NOMO-1 treated with DMSO at 0.1 percent for 48 hours (cell line): ENCODE results near the gene CCNI.

Source experiments
- DNase-seq: peaks from one replicate; lab custom pipeline; 2025; ENCODE audit not compliant: unreplicated experiment; lab: John Stamatoyannopoulos, UW

The CCNI gene

DNA sequence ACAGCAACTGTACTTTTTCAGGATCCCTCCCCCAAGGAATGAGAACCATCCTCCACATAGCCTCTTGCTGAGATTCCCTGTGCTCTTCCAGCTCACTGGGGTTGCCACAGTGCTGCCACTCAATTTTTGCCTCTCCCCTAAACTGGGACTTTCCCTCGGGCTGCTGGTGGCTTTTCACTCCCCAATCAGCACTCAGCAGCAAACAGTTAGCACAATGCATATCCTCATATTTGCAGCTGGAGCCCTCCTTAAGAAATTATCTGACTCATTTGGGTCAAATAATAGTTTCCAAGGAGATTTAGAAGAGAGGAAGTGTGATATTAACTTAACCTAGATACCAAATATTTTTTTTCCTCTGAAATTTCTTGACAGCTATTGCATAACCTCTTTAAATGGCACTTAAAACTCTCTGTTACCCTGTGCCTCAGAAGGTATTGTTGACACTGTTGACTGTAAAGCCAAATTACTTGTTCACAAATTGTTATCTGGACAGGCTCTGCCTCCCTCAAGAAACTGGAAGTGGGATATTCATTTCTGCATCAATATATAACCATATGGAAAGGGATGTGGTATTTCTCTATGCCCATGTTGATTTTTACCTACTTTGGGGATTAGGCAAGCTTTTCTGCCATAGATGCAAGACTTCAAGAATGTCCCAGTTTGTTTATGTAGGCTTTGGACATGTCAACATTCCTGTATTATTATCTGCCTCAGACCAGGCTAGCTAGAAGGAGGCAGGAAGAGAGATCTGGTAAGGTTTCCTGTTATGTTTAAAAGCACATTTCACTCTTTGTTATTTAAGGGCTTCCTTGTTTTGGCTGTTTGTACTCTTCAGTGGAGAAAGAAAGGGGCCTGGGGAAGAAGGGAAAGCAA, 68.2 kb downstream of the CCNI start:
- DNase-seq = peak; percentile 81

DNA sequence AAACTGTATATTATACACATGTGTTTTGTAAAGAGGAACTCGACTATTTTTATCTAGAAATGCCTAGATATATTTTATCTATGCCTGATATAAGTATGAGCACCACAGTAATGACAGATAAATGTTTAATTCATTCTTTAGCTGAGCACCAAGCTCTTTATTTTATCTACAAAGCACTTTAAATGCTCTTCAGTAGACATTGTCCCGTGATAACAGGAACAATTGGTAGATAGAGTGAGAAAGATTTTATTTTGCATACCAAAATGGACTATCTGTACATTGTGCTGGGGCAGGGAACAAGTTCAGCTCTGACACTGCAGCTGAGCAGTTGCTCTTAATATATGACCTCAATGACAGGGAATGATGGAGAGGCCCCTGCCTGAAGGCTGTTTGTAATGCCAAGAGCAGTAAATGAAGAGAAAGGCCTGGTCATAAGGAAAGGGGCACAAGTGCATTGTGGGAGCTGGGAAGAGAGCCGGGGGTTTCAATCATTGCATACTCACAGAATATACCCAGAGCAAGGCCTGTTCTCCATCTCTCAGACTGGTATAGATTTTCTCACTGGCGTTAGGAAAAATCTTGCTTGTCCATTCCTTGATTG, 68.9 kb downstream of the CCNI start:
- DNase-seq = no peak

DNA sequence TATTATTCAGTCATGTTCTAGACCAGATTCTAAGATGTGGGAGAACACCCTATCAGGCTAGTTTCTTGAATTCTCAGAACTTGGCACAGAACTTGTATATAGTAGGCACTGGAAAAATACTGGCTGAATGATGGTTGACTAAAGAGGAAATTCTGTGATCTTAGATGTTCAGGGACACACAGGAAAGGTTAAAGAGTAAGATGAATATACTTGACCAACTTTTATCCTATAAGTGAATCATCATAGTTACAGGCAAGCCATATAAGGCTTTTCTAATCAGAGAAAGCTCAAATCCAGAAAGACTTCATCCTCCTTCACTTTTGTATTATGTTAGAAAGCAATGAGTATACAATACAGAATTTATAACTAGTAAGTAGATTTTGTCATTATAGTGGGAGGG, 72.4 kb downstream of the CCNI start:
- no peak for DNase-seq

DNA sequence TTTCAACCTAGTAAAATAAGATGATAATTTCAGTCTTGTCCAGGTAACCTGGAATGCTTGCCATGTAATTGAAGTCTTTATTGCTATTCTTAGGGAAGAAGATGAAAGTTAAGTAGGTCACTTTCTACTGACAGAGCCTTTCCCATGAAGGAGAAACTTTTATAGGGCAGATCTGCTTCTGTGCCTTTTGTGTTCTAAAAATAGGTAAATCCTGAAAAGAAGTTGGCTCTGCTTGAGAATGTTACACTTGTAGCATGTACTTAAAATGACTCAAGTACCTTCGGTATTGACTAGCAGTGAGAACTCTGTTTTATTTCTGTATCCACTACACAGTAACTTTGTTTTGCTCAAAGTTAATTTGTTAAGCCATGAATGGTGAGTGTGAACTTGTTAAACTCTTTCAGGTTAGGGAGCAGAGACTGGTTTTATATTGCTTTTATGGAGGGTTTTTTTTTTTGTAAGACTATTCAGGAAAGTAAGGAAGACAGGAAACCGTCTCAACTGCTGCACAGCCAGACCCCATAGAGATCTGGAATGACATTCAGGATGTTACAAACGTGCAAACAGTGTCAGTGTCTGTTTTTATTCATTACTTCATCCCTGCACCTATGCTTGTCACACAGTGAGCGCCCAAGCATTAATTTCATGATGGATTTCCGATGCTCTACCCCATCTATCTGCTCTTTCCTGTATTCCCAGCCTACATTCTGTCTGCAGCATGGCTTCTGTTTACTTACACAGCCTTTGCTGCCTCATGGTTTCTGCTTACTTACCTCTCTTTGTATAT, 73.3 kb downstream of the CCNI start:
- no peak for DNase-seq

DNA sequence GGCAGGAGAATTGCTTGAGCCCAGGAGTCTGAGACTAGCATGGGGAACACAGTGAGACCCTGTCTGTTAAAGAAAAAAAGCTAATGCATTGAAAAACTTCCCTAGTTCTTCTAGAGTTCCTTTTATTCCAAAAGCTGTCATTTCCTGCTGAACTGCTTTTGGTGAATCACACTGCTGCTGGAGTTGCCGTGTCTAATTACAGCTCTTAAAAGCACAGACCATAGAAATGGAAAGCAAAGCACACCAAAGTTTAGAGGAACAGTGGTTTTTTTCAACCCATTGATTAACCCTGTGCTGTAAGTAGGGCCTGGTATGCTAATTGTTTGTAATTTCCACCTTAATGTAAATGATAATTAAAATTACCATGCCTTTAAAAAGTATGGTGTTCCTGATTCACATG, 73.9 kb downstream of the CCNI start:
- peak; percentile 26 for DNase-seq

DNA sequence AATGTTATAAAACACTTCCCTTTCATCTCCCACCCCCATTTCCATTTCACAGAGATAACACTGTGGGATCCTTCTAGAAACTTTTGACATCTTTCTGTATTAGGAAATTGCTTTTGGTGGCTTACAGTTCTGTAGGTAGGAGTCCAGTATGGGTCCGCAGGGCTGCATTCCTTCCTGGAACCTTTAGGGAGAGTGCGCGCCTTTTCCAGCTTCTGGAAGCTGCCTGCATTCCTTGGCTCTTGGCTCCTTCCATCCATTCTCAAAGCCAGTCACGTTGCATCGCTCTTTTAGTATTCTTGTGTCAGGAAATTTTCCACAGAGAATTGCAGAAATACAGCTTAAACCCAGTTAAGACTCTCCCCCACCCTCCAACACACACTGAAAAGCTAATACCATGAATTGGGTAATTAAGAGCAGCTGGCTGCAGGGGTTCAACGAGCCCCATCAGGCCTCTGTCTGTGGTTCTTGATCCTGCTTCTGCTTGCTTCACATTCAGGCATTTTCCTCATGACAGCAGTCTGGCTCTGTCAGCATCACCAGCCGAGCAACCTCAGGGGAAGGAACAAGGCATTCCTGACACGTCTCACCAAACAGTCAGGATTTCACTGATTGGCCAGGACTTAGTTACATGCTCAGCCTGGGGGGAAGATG, 77.4 kb downstream of the CCNI start:
- DNase-seq = no peak

- DNase-seq = no peak
Measured at GRCh38 chr4:76997532-76997931, 78.3 kb downstream of the CCNI start.
